BE2C (cell line): ENCODE results near the gene FAP.

ENCODE experiments used
- DNase-seq: peaks from one replicate; pipeline ENCODE4 v3.0.0-alpha.2; 2020
- H3K27me3 ChIP-seq: fragments of 250-450 bp; sonication (Bioruptor Pico); 2 replicates; pipeline ENCODE4 v1.5.1; 2020; ENCODE audit warnings: mild to moderate bottlenecking
- H3K36me3 ChIP-seq: fragments of 250-450 bp; sonication (Bioruptor Pico); 2 replicates; pipeline ENCODE4 v1.5.1; 2020; ENCODE audit warnings: mild to moderate bottlenecking
- H3K4me1 ChIP-seq: fragments of 250-450 bp; sonication (Bioruptor Pico); 2 replicates; pipeline ENCODE4 v1.5.1; 2020
- H3K4me3 ChIP-seq: 2 replicates; pipeline ENCODE4 v1.5.1; 2011; ENCODE audit warnings: low read depth, low read length
- H3K9me3 ChIP-seq: fragments of 250-450 bp; sonication (Bioruptor Pico); 2 replicates; pipeline ENCODE4 v1.5.1; 2020
- CTCF ChIP-seq: IDR thresholded peaks from 2 replicates; pipeline ENCODE4 v1.5.1; 2012; ENCODE audit warnings: mild to moderate bottlenecking, low read depth, low read length

The FAP gene

GRCh38 chr2:162197069-162197825 is 46.0 kb downstream of the FAP start:
- Histone ChIP-seq H3K36me3 (no peaks in the 10 kb centered on the region), H3K4me3 (no peak overlapping the region), H3K4me1 (no peaks in the 10 kb centered on the region), H3K27me3 (no peaks in the 10 kb centered on the region), H3K9me3 (no peaks in the 10 kb centered on the region)
- no peak for DNase-seq
- TF ChIP-seq CTCF = no peak

- Histone ChIP-seq H3K9me3 (no peaks in the 10 kb centered on the region), H3K27me3 (no peaks in the 10 kb centered on the region), H3K4me1 (no peaks in the 10 kb centered on the region), H3K36me3 (no peaks in the 10 kb centered on the region), H3K4me3 (no peak overlapping the region)
- DNase-seq = no peak
- no peak for TF ChIP-seq CTCF
Observed at GRCh38 chr2:162196638-162197037, 46.6 kb downstream of the FAP start.

GRCh38 chr2:162188451-162188850 is 54.8 kb downstream of the FAP start:
- no peak for TF ChIP-seq CTCF
- Histone ChIP-seq H3K36me3 (no peaks in the 10 kb centered on the region), H3K4me3 (no peak overlapping the region), H3K27me3 (no peaks in the 10 kb centered on the region), H3K4me1 (no peaks in the 10 kb centered on the region), H3K9me3 (no peaks in the 10 kb centered on the region)
- DNase-seq = no peak

- Histone ChIP-seq H3K4me1 (no peaks in the 10 kb centered on the region), H3K27me3 (no peaks in the 10 kb centered on the region), H3K9me3 (no peaks in the 10 kb centered on the region), H3K4me3 (no peak overlapping the region), H3K36me3 (no peaks in the 10 kb centered on the region)
- DNase-seq = no peak
- no peak for TF ChIP-seq CTCF
Observed at GRCh38 chr2:162185541-162186232, 57.6 kb downstream of the FAP start.

- Histone ChIP-seq H3K4me1 (no peaks in the 10 kb centered on the region), H3K9me3 (no peaks in the 10 kb centered on the region), H3K27me3 (no peaks in the 10 kb centered on the region), H3K4me3 (no peak overlapping the region), H3K36me3 (no peaks in the 10 kb centered on the region)
- no peak for DNase-seq
- TF ChIP-seq CTCF = no peak
Observed at GRCh38 chr2:162184821-162185450, 58.3 kb downstream of the FAP start.

GRCh38 chr2:162184359-162184758 is 58.9 kb downstream of the FAP start:
- TF ChIP-seq CTCF = no peak
- Histone ChIP-seq H3K4me3 (no peak overlapping the region), H3K36me3 (no peaks in the 10 kb centered on the region), H3K4me1 (no peaks in the 10 kb centered on the region), H3K9me3 (no peaks in the 10 kb centered on the region), H3K27me3 (no peaks in the 10 kb centered on the region)
- DNase-seq = no peak
